ENCODE measurements around the gene LMF1.

GRCh38 chr16:831571-832413 lies 139.0 kb downstream of the LMF1 start:
- no peak for TF ChIP-seq CTCF (CRISPR knock-in tag; IDR thresholded peaks at IDR 0.05)
- no peak for TF ChIP-seq ZBTB49 (CRISPR knock-in tag; IDR thresholded peaks at IDR 0.05; ENCODE audit: borderline replicate concordance)
- no peak for TF ChIP-seq CBX1 (IDR thresholded peaks at IDR 0.05; ENCODE audit: low read depth)
- TF ChIP-seq EZH2 (conservative IDR thresholded peaks at IDR 0.05; ENCODE audit: low read depth, low read length) = no peak
- TF ChIP-seq FOXA1 (IDR thresholded peaks at IDR 0.05) = no peak
- TF ChIP-seq FOXA1 (CRISPR knock-in tag; IDR thresholded peaks at IDR 0.05) = no peak
- TF ChIP-seq RFX5 (IDR thresholded peaks at IDR 0.05; ENCODE audit: low read depth, low read length) = no peak
- no peak for TF ChIP-seq MAX (IDR thresholded peaks at IDR 0.05)

All from HepG2 (cell line).